ENCODE measurements around the gene GPC6.

GPC6 gene

DNA sequence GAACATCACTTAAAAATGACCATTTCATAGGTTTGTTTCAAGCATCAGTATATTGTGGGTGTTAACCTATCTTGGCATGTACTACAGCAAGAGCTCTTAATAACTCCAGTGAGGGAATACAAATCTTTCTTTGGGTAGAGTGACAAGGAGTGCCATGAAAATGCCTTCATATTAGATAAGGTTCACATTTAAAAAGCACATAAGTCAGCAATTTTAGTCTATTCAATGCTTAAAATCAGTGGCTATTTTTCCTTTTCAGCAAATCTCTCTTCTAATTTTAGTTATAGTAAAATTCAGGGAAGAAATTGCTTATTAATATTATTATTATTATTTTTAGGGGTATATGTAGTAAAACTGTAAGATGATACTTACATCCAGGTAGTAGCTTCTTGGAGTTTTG lies 291.1 kb downstream of the GPC6 start:
- no peak for DNase-seq

DNA sequence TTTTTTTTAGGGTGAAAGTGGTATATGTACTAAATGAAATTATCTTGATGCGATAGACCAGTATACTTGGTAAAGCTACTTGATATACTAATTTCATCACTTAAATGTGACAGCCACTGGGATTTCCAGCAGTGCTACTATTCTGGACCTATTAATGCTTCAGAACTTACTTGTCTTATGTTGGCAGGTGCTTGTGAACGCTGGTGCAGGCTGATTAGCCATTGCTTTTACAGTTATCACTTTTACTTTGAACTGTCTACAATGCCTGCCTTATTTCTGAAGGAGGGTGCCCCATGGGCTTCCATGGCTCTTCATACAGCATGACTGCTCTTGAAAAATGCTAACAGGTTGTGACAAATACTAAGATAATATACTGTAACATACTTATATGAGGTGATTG lies 294.7 kb downstream of the GPC6 start:
- no peak for DNase-seq

DNA sequence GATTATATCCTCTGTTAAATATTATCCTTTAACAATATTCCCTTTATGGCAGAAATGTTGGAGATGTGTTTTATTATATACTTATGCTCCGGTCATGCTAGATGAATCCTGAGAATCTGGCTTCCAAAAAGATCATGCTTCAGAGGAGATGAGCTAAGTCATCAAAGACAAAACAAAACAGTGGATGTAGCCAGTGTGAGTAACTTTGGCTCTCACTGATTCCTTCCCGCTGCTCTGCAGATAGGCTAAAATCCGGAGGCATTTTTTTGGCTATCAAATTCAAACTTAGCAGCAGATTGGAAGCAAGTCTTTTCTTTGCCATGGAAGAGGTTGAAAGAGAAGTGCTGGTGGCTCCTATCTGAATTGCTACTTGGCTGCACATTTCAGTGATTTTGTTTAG lies 295.9 kb downstream of the GPC6 start:
- DNase-seq: no peak

DNA sequence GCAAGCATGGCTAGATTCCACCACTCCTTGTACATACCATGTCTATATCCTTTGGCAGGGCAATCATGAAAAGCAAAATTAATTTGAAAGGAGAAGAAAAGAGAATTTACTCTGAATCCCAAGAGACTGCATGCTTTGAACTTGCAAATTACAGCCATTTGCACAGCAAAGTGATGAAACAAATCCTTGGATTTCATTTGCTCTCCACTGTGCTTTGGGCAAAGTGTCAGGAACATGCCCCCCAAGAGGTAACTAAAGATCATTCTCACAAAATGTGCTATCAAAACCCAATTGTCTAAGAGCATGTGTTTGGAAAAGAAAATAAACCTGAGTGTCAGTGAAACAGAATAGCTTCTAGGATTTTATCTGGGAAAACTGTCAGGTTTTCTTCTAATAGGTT lies 298.5 kb downstream of the GPC6 start:
- no peak for DNase-seq

DNA sequence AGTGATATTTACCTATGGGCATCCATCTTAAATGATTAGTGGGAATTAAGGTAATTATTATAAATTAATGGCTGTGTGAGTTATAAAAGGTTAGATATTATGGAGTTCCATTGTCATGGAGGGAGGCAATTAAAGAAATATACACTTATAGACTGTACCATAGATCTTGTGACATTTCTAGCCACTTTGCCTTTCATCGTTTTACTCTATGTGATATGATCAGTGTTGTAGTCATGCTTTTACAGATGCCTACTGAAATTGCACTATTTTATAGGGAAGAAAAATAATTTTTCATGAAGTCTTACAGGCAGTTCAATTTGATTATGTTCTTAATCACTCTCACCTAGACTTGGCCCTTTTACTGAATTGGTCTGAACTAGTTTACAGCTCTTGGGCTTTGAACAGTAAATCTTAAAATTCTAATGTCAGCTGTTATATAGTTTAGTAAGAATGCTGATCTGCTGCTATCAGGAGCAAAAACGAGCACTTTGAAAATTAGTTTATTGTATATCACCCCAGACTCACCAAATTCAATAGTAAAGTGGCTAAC lies 301.2 kb downstream of the GPC6 start:
- no peak for DNase-seq

DNA sequence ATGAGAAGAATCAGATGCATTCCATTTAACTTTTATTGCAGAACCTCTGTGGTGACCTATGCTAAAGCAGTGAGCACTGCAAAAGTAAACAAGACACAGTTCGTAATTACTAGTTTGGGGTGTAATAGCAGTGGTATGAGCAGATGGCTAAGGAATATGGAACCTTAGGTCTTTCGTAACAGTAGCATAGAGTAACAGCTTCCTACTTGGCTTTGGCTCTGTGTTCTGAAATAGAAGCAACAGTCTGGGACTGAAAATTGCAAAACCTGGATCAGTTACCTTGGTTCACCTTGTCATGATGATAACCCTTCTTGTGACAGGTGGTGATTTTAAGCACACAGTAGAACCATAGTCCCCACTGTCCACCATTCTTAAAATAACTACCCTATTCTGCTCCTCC lies 303.4 kb downstream of the GPC6 start:
- no peak for DNase-seq

DNA sequence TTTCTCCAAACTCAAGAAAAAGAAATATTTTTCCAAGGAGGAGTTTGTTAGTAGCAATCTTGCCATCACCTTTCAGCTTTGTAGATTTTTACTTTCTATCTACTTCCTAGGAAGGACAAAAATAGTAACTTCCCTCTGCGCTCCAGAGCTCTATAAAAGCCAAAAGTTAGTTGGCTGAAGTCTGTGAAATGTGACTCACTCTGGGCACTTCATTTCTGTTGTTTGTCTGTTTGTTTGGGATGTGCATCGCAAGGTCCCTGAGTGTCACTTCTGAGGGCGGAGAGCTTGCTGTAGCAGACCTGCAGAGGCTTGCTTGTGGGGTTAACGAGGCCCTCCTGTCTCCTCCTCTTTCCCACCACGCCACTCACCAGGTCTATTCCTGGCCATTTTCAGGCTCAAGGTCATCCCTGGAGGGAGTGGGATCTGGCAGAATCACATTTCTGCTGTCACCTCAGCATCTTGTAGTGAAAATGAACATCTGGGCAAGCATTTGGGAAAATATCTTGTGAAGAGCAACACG lies 307.6 kb downstream of the GPC6 start:
- DNase-seq: no peak

DNA sequence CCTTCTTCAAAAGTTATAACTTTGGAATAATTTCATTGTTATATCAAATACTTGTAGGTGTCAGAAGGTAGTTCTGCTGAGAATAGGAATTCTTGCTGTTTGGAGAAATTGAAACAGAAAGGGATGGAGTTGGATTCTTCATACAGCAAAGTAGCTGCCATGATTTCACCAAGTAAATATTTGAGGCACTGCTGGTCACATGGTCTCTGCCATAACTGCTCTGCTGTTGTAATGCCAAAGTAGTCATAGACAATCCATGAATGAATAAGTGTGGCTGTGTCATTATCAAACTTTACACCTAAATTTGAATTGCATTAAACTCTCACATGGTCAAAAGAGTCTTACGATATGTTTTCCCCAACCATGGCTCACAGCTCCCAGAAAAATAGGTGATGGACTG lies 308.6 kb downstream of the GPC6 start:
- no peak for DNase-seq

DNA sequence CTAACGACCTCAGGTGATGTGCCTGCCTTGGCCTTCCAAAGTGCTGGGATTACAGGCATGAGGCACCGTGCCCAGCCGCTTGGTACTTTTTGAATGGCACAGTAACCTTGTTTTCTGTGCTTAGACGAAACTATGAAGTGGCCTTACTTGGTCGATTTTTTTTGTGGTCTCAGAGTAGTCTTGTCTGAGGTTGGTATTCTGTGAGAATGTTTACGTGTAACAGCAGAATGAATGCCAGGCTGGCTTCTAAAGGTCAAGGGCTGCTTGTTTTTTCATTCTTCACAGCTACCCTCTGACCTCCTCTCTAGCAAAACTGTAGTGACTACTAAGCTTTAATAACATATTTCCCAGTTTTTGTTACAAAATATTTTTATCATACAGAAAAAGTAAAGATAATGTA lies 313.3 kb downstream of the GPC6 start:
- no peak for DNase-seq

DNA sequence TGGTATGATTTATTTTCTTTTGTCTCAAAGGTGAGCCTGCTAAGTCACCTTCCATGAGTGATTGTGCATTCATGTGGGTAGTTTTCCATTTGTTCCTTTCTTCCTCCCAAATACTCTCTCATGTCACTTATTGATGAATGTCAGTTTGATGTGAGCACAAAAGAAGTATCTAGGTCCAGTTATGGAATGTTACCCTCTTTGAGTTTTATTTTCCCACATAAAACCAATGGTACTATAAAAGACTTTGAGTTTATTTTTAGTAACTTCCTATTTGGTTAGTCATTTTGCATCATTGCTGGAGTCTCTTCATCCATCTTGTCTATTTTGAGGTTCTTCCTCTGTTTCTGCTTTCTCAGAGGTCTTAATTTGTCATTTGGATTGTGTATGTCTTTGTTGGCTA lies 321.3 kb downstream of the GPC6 start:
- DNase-seq: no peak

DNA sequence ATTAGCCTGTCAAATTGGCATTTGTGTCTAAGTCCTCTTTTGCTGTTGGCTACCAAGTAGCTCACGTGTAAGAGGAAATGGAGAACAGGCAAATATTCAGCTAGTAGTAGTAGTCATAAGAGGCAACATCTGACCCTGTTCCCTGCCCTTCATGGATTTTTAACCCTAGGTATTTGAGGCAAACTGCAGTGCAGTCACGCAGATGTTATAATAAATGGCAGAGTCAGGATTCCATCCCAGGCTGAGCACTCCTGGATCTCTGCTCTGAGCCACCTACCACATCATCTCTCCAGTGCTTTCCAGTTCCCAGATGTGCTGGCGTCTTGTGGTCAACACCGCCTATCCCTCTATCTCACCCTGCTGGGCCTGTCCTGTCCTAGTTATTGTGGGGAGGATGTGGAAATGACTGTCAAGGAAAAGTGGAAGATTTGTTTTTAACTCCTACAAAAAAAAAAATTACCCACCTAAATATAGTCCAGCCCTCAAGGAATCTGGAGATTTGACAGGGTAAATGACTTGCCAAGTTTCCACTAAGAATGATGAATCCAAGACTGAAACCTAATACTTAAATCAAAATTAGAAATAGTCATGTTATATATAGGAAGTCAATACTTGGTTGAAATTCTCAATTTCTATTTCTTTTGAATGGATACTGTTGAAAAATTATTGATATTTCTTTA lies 322.9 kb downstream of the GPC6 start:
- no peak for DNase-seq

DNA sequence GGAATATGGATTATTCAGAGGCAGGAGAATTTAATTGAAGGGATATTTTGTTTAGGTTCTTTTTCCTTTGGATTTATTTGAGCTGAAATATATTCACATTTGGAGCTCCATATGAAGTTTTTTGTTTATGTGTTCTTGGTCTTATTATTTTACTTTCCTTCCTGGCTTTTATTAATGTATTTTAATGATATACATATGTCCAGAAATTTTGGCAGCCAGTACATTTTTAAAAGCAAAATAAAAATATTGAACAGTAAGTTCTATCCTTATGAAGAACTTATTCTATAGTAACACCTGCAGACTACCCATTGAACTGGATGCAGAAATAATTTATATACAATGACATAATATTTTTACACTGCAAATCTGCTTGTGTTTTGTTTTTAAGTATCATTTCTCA lies 323.6 kb downstream of the GPC6 start:
- no peak for DNase-seq

DNA sequence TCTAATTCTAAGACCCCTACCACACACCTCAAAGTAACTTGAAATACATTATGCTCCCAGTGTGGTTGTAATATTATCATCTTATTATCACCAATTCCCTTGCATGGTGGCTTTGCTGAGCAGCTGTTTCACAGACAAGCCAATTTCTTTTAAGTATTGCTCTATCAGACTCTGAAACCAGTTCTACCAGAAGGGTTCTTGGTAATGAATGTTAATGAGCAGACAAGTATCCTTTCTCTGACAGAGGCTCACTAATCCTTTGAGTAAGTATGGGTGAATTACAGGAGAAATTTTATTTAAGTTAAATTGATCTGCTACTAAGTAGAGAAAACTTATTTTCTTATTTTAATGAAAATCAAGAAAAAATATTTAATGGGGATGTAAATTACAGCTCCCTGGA lies 326.0 kb downstream of the GPC6 start:
- DNase-seq: no peak

DNA sequence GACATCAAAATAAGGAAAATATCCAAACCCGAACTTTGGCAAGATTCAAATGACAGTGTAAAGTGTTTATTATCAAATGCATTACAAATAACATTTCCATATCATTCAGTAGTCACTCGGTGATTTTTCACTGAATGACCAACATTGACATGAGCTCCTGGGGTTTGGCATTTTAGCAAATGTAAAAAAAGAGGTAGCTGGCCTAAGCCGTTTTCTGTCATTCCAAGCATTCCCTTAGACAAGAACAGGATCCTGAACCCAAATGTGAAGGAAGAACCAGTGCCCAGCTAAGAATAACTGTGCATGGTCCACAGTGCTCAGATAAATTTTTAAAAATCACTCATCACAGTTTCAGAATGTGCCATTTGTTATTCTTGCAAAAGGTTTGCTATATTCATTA lies 327.9 kb downstream of the GPC6 start:
- no peak for DNase-seq

DNA sequence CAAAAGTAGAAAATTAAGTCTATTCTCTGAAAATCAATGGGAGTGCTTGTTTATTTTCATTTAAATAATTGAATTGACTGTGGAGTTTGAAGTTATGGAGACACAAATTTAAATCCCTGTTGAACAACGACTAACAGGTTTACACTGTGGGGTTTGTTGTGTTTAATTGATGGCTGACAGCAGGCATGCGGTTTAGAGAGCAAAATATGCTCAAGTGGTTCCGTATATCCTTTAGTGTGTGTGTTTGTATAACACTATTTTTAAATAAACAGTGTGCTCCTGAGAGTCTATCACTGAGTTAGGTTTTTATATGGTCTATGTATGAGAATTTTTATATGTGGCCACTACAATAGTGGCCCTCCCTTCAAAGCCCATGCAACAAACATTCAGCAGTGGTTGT lies 332.0 kb downstream of the GPC6 start:
- DNase-seq: no peak

DNA sequence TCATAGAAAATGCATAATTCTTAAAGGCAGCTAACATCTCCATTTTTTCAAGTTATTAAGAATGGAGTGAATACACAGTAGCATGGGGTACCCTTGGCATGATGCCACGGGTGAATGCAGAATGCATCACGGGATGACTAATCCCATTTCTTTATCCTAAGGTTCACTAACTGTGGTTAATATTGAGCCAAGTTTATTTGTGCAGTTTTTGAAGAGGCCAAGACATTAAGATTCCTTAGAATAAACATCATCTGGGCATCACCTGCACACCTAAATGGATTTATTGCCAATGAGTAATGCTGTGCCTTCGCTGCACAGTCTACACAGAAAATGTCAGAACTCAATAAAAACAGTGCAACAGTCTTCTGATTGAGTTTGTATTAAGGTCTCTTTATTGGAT lies 333.1 kb downstream of the GPC6 start:
- no peak for DNase-seq

DNA sequence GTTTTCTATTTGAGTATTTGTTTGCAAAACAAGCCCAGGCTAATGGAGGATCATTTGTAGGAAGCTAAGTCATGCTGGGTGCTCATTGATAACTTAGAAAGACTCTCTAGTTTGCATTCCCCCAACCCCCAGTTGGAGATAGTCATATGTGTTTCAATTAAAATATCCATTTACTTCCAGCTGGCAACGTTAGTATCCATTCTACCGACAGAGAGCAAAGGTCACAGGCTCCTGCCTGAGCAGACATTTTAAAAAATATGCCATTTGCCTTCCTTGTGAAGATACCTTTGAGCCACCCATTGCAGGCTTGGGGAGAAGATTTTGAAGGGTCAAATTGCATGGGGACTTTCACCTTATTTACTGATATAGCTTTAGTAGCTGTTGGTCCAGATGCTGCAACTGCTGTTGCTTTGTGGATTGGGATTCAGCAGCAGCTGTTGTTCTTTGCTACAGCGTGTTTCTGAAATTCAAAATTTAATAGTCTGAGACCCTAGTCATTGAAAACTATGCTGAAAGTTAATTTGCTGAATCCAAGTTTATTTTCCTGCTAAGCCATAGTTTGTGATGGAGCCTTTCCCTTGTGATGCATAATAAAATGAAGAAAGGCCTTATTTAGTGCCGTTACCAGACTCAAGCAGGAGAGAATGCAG lies 335.1 kb downstream of the GPC6 start:
- DNase-seq: no peak

DNA sequence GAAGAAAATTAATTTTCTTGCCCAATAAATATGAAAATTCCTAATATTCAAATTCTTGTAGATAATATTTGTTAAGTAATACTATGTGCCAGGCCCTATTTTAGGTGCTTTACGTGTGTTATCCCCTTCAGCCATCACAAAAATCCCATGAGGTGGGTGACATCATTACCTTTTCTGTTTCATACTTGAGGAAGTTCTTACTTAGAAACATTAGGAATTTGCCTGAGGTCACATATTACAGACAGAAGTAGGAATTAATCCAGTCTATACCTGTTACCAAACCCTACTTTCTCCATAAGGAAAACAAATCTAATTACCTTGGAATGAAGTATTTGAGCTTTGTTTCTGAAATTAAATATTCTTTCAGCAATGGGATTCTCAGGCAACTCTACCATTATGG lies 336.1 kb downstream of the GPC6 start:
- DNase-seq: no peak

DNA sequence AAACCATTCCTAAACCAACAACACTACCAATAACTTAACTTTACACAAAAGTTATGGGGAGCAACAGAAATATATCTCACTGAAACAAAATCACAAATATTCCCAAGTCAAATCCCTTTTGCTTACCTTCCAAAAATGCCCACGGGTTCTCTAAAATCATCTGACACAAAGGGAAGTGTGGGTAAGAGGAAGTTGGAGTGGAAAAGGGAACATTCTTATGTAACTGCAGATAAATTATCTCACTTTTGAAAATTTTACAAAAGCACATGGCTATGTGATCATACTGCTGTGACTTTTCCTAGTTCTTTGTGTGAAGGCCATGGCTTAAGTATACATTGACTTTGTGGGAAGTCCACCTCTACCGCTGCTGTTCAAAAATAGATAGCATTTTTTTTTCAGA lies 350.5 kb downstream of the GPC6 start:
- no peak for DNase-seq

DNA sequence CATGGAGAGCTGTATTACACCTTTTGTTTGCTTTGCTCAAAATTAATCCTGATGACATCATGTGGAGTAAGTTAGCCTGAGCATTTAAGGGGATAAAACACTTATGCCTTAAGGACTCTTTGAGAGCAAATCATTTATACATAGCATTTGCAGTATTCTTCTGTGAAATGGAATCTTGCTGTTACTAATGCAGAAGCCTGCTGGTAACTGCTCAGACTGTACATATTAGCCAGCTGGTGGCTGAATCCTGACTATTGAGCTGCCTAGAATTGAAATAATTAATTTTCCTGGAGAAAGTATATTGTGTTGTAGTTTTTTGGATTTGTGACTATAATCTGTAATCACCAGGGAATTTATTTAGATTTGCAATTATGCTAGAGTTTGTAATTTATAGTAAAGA lies 363.2 kb downstream of the GPC6 start:
- DNase-seq: no peak

DNA sequence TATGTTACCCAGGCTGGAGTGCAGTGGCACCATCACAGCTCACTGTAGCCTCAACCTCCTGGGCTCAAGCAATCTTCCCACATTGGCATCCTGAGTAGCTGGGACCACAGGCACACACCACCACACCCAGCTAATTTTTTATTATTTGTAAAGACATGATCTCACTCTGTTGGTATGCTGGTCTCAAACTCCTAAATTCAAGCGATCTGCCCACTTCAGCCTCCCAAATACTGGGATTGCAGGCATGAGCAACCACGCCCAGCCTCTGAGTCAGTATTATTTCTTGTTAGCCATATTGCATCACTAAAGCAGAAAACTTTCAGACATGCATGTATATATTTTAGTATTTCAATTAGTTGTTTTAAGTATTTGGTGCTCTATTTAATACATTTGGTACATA lies 376.4 kb downstream of the GPC6 start:
- DNase-seq: no peak

DNA sequence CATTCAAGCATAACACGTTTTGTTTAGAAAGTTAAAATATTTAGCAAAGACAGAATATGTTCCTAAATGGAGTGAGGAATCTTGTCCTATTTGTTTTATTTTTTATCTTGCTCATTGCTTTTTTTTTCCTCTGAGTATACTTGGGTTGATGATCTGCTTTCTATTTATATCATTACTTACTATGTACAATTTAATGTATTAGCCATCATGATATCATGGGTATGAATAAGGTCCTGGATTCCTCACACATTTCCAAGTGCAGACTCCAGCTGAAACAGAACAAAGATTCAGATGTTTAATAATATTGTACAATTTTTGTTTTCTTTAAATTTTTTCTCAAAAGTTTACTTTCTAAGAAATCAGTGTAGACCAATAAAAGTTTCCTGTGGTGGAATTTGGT lies 388.2 kb downstream of the GPC6 start:
- no peak for DNase-seq

DNA sequence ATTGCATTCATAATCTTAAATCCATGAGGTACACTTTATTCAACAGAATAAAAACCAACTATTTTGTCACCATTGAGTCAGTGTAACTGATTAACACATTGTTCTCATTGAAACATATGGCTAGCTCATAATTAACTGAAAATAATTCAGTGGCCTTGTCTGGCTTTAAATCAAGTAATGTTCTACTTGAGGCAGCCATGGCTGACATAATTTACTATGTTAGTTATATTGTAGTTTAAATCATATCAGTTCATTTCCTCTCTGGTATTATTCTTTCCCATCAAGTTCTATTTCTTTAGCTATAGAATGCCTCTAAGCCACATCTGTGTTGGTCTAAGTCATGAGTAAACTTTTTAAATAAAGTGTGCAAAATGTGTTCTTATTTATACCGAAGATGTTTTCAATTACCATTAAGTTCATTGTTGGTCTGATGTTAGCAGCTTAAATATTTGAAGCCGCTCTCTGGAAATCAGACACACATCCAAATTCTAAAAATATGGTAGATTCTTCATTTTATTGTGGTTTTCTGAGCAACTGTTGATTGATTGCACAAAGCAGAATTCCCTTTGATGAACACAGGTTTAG lies 393.7 kb downstream of the GPC6 start:
- no peak for DNase-seq

DNA sequence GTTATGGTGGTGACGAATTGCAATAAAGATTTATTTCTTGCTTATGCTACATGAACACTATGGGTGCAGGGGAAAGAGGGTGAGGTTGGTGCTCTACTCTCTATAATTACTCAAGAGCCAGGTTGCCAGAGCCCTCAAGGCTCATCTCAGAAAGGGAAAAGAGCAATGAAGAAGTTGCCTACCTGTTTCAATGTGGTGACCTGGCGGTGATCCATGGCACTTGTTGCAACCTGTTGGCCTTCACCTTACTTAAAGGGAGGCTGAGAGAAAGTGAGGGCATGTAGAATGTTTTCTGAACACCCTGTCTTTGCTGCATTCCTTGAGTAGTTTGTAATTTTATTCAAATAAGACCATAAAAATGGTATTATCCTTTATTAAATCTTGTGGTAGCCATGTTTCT lies 394.4 kb downstream of the GPC6 start:
- DNase-seq: no peak
